NOMO-1 treated with DMSO at 0.1 percent for 48 hours (cell line): ENCODE results near the gene DCPS.
"Not testable (repeated sequence)": the region's sequence is repeated elsewhere in the genome, so short reads cannot be mapped to it uniquely, and the experiment has no call there.

ENCODE experiments used
- DNase-seq: peaks from one replicate; lab custom pipeline; 2025; ENCODE audit not compliant: unreplicated experiment; lab: John Stamatoyannopoulos, UW

DCPS gene

GRCh38 chr11:126284829-126285228 is 19.0 kb upstream of the DCPS start:
- DNase-seq = peak; percentile 56

- no peak for DNase-seq
Observed at GRCh38 chr11:126288237-126288636, 15.6 kb upstream of the DCPS start.

- no peak for DNase-seq
Observed at GRCh38 chr11:126290887-126291286, 13.0 kb upstream of the DCPS start.

- DNase-seq = no peak
Observed at GRCh38 chr11:126293726-126294125, 10.1 kb upstream of the DCPS start.

GRCh38 chr11:126297004-126297403 is 6.9 kb upstream of the DCPS start:
- no peak for DNase-seq

- no peak for DNase-seq
Observed at GRCh38 chr11:126304457-126305075, 706 bp downstream of the DCPS start.

GRCh38 chr11:126305699-126306098 is 1.8 kb downstream of the DCPS start:
- no peak for DNase-seq

GRCh38 chr11:126307706-126308105 is 3.8 kb downstream of the DCPS start:
- DNase-seq = peak; percentile 68

- no peak for DNase-seq
Observed at GRCh38 chr11:126308271-126308671, 4.4 kb downstream of the DCPS start.

GRCh38 chr11:126308771-126309170 is 4.9 kb downstream of the DCPS start:
- DNase-seq = not testable (repeated sequence)

- peak; percentile 61 for DNase-seq
Observed at GRCh38 chr11:126310200-126310991, 6.5 kb downstream of the DCPS start.

GRCh38 chr11:126310992-126311310 is 7.1 kb downstream of the DCPS start:
- no peak for DNase-seq

- peak; percentile 96 for DNase-seq
Observed at GRCh38 chr11:126311401-126312291, 7.8 kb downstream of the DCPS start.

- DNase-seq = no peak
Observed at GRCh38 chr11:126312961-126313360, 9.1 kb downstream of the DCPS start.

- peak; percentile 27 for DNase-seq
Observed at GRCh38 chr11:126313826-126314225, 10.0 kb downstream of the DCPS start.

- DNase-seq = no peak
Observed at GRCh38 chr11:126317432-126317755, 13.5 kb downstream of the DCPS start.

GRCh38 chr11:126317756-126318573 is 14.1 kb downstream of the DCPS start:
- peak; percentile 20 for DNase-seq

GRCh38 chr11:126318574-126319373 is 14.9 kb downstream of the DCPS start:
- peak; percentile 90 for DNase-seq

- DNase-seq = no peak
Observed at GRCh38 chr11:126319374-126319740, 15.5 kb downstream of the DCPS start.

- DNase-seq = no peak
Observed at GRCh38 chr11:126322996-126323395, 19.1 kb downstream of the DCPS start.
